Measurements from ENCODE around the gene SEMA6C. TPM values are rescaled to one million over a fixed set of nuclear protein-coding genes. Genes with fewer than 3 reads are reported as not detected.

SEMA6C gene
- total and polyA plus RNA-seq, 4 donors = 10.2 to 47.8 (median 25.5) TPM

DNA sequence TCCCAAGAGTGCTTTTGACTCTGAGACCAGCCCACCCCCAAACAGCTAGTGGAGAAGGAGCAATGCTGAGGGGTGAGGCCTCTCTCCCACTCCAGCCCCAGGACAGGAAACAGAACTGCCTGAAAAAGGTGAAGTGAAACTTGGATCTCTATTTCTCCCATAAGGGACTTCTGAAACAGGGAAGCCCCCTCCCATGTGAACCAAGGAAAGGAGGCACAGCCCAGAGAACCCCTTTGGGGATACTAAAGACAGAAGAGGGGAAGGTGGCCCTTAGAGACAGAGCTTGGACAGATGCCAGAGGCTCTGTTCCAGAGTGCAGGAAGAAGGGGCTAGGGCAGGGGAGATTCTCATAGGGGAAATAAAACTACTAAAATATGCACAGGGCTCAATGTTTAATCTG lies 12.9 kb upstream of the SEMA6C start:
- Histone ChIP-seq H3K36me3 (ENCODE audit: control insufficient read depth, insufficient read depth, low read length) (peaks cover 45% of the 10 kb centered on the region), H3K27me3 (ENCODE audit: control insufficient read depth, insufficient read depth, low read length) (no peaks in the 10 kb centered on the region), H3K4me3 (ENCODE audit: low read depth, low read length) (no peak overlapping the region), H3K9me3 (ENCODE audit: control insufficient read depth, insufficient read depth, low read length) (no peaks in the 10 kb centered on the region), H3K4me1 (ENCODE audit: control insufficient read depth, insufficient read depth, low read length) (no peaks in the 10 kb centered on the region), H3K27ac (ENCODE audit: low read depth, low read length) (no peak overlapping the region)
- no peak for DNase-seq (ENCODE audit: low read depth in 4 of 6, low spot score in 6 of 6)

DNA sequence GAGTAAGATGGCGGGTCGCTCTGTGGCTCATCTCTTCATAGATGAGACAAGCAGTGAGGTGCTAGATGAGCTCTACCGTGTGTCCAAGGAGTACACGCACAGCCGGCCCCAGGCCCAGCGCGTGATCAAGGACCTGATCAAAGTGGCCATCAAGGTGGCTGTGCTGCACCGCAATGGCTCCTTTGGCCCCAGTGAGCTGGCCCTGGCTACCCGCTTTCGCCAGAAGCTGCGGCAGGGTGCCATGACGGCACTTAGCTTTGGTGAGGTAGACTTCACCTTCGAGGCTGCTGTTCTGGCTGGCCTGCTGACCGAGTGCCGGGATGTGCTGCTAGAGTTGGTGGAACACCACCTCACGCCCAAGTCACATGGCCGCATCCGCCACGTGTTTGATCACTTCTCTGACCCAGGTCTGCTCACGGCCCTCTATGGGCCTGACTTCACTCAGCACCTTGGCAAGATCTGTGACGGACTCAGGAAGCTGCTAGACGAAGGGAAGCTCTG lies 12.4 kb upstream of the SEMA6C start:
- H3K4me3 ChIP-seq (ENCODE audit: low read depth, low read length) = no peak overlapping the region
- no peaks in the 10 kb centered on the region for H3K4me1 ChIP-seq (ENCODE audit: control insufficient read depth, insufficient read depth, low read length)
- H3K27me3 ChIP-seq (ENCODE audit: control insufficient read depth, insufficient read depth, low read length) = no peaks in the 10 kb centered on the region
- H3K27ac ChIP-seq (ENCODE audit: low read depth, low read length) = no peak overlapping the region
- WGBS (ENCODE audit: insufficient coverage) = 92% methylated on average over 22 of the region's 22 CpGs
- no peak for DNase-seq (ENCODE audit: low read depth in 4 of 6, low spot score in 6 of 6)
- no peaks in the 10 kb centered on the region for H3K9me3 ChIP-seq (ENCODE audit: control insufficient read depth, insufficient read depth, low read length)
- peaks cover 45% of the 10 kb centered on the region for H3K36me3 ChIP-seq (ENCODE audit: control insufficient read depth, insufficient read depth, low read length)

DNA sequence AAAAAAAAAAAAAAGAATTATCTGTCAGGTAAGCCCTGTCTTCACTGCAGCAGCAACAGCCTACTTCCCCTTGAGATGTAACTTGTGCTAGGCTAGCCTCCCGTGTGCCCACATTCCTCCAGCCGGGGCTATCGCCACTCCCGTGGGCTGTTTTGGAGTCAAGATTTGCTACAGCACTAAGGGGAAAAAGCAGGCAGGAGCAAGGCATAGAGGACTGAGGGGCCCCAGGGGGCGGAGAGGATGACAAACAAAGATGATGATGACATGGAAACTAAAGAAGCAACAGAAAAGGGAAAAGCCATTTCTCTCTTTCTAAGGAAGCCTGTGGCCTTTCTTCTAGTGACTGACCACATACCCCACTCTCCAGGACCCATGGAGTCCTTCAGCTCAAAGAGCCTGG lies 11.9 kb upstream of the SEMA6C start:
- Histone ChIP-seq H3K36me3 (ENCODE audit: control insufficient read depth, insufficient read depth, low read length) (peaks cover 45% of the 10 kb centered on the region), H3K4me1 (ENCODE audit: control insufficient read depth, insufficient read depth, low read length) (no peaks in the 10 kb centered on the region), H3K9me3 (ENCODE audit: control insufficient read depth, insufficient read depth, low read length) (no peaks in the 10 kb centered on the region), H3K27me3 (ENCODE audit: control insufficient read depth, insufficient read depth, low read length) (no peaks in the 10 kb centered on the region), H3K27ac (ENCODE audit: low read depth, low read length) (no peak overlapping the region), H3K4me3 (ENCODE audit: low read depth, low read length) (no peak overlapping the region)
- DNase-seq (ENCODE audit: low read depth in 4 of 6, low spot score in 6 of 6) = no peak
- WGBS (ENCODE audit: insufficient coverage) = 78% methylated on average over 4 of the region's 5 CpGs

DNA sequence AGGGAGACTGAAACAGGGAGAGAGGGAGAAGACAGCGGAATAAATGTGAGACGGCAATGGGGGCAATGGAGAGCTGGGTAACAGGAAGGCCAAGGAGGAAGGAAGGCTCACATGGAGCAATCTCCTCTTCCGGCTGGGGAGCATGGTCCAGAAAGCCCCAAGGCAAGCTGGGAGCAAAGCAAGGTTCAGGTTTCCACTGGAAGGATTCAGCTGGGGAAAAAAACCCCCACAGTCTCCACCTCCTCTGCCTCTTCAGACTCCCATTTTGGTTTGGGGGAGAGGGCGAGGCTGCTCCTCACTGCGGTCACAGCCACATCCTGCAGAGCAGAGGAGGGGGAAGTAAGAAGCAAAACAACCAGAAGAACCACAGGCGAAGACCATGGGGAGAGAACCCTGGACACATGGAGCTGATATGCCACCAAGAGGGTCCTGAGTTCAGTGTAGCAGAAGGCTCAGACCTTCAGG lies 10.7 kb upstream of the SEMA6C start:
- Histone ChIP-seq H3K27ac (ENCODE audit: low read depth, low read length) (no peak overlapping the region), H3K4me3 (ENCODE audit: low read depth, low read length) (peak overlapping the region; percentile 5), H3K4me1 (ENCODE audit: control insufficient read depth, insufficient read depth, low read length) (no peaks in the 10 kb centered on the region), H3K27me3 (ENCODE audit: control insufficient read depth, insufficient read depth, low read length) (no peaks in the 10 kb centered on the region), H3K36me3 (ENCODE audit: control insufficient read depth, insufficient read depth, low read length) (peaks cover 45% of the 10 kb centered on the region), H3K9me3 (ENCODE audit: control insufficient read depth, insufficient read depth, low read length) (no peaks in the 10 kb centered on the region)
- WGBS (ENCODE audit: insufficient coverage) = 85% methylated on average over 6 of the region's 6 CpGs
- DNase-seq (ENCODE audit: low read depth in 4 of 6, low spot score in 6 of 6) = no peak

DNA sequence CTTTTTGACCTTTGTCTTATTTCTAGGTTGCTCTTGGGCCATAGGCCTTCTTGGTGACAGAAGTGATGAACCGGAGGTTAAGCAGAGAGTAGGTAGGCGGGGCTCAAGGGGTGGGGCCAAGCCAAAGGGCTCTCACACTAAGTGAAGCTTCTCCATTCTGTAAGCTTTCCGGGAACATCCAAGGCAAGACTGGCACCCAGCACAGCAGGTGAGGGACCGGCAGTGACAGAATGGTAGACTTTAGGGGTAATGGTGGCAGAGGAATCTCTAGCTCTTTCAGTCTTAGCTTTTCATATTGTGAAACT lies 10.0 kb upstream of the SEMA6C start, which contains the start of gene TNFAIP8L2:
Gene TNFAIP8L2, plus strand, starts transcription at position 135 of the 305 bp plus-strand sequence. CDS start 2,049 bp downstream, outside the sequence.
- no peaks in the 10 kb centered on the region for H3K4me1 ChIP-seq (ENCODE audit: control insufficient read depth, insufficient read depth, low read length)
- H3K27me3 ChIP-seq (ENCODE audit: control insufficient read depth, insufficient read depth, low read length) = no peaks in the 10 kb centered on the region
- no peak for DNase-seq (ENCODE audit: low read depth in 4 of 6, low spot score in 6 of 6)
- 78% methylated on average over 4 of the region's 4 CpGs for WGBS (ENCODE audit: insufficient coverage)
- no peak within 1 kb of the TSS for H3K27ac ChIP-seq (ENCODE audit: low read depth, low read length)
- H3K9me3 ChIP-seq (ENCODE audit: control insufficient read depth, insufficient read depth, low read length) = no peaks in the 10 kb centered on the region
- peaks cover 41% of the 10 kb centered on the region for H3K36me3 ChIP-seq (ENCODE audit: control insufficient read depth, insufficient read depth, low read length)
- peak within 1 kb of the TSS; percentile 5 for H3K4me3 ChIP-seq (ENCODE audit: low read depth, low read length)

DNA sequence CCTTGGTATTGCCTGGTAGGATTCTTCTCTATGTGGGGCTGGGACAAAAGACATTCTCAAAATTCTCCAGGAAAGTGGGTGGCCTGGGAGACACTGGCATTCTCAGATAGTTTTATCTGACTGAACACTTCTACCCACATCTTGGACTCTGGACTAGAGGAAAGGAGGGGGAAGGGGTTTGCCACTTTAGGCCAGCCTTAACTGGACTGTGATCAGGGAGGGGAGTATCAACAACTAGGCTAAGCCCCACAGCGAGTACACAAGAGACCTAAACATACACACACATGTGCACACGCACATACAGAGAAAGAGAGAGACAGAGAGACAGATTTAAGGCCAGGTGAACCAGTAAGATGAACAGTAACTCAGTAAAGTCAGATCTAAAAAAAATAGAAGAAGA lies 1.2 kb upstream of the SEMA6C start:
- H3K36me3 ChIP-seq (ENCODE audit: control insufficient read depth, insufficient read depth, low read length) = peaks cover 10% of the 10 kb centered on the region
- H3K9me3 ChIP-seq (ENCODE audit: control insufficient read depth, insufficient read depth, low read length) = no peaks in the 10 kb centered on the region
- no peaks in the 10 kb centered on the region for H3K27me3 ChIP-seq (ENCODE audit: control insufficient read depth, insufficient read depth, low read length)
- no peak overlapping the region for H3K27ac ChIP-seq (ENCODE audit: low read depth, low read length)
- H3K4me1 ChIP-seq (ENCODE audit: control insufficient read depth, insufficient read depth, low read length) = peaks cover 42% of the 10 kb centered on the region
- DNase-seq (ENCODE audit: low read depth in 4 of 6, low spot score in 6 of 6) = no peak
- no peak overlapping the region for H3K4me3 ChIP-seq (ENCODE audit: low read depth, low read length)
- WGBS (ENCODE audit: insufficient coverage) = no CpG with 5 or more reads among the region's 2 CpGs

DNA sequence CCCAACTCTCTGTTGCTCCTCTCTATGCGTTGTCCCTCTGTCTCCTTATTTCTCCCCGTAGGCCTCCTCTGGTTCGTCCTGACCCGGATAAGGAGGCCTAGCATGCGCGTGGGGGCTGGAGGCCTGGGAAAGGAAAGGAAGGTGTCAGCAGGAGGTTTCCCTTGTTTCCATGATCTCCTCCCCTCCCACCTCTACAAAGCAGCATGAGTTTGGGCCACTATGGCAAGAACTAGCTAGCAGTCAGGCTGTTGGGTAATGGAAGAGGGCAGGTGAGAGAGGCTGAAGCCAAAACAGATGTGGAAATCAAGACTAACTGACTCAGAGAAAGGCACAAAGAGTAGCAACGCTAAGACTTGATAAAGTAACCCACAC lies 687 bp upstream of the SEMA6C start:
- H3K4me3 ChIP-seq (ENCODE audit: low read depth, low read length) = peak overlapping the region; percentile 61
- no peak for DNase-seq (ENCODE audit: low read depth in 4 of 6, low spot score in 6 of 6)
- no peaks in the 10 kb centered on the region for H3K27me3 ChIP-seq (ENCODE audit: control insufficient read depth, insufficient read depth, low read length)
- H3K9me3 ChIP-seq (ENCODE audit: control insufficient read depth, insufficient read depth, low read length) = no peaks in the 10 kb centered on the region
- H3K4me1 ChIP-seq (ENCODE audit: control insufficient read depth, insufficient read depth, low read length) = peaks cover 47% of the 10 kb centered on the region
- H3K36me3 ChIP-seq (ENCODE audit: control insufficient read depth, insufficient read depth, low read length) = peaks cover 15% of the 10 kb centered on the region
- H3K27ac ChIP-seq (ENCODE audit: low read depth, low read length) = peak overlapping the region; percentile 69
- 25% methylated on average over 1 of the region's 7 CpGs for WGBS (ENCODE audit: insufficient coverage)

DNA sequence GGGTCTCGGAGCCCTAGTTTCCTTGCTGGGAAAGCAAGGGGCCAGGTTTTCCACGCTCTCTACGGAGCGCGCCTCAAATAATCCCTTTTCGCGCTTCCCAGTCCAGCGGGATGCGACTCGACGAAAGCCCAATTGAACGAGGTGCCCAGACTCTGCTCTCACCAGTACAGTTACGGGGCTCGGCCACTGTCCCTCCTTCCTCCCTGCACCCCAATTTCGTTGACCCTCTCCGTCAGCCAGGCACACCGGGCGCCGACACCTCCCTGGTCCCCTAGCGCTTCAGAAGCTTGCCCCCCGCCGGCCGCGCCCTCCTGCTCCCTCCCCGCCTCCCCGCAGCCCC lies 389 bp downstream of the SEMA6C start:
- no peak for DNase-seq (ENCODE audit: low read depth in 4 of 6, low spot score in 6 of 6)
- Histone ChIP-seq H3K4me3 (ENCODE audit: low read depth, low read length) (peak overlapping the region; percentile 61), H3K36me3 (ENCODE audit: control insufficient read depth, insufficient read depth, low read length) (peaks cover 25% of the 10 kb centered on the region), H3K4me1 (ENCODE audit: control insufficient read depth, insufficient read depth, low read length) (peaks cover 47% of the 10 kb centered on the region), H3K27me3 (ENCODE audit: control insufficient read depth, insufficient read depth, low read length) (no peaks in the 10 kb centered on the region), H3K9me3 (ENCODE audit: control insufficient read depth, insufficient read depth, low read length) (no peaks in the 10 kb centered on the region), H3K27ac (ENCODE audit: low read depth, low read length) (peak overlapping the region; percentile 65)
- under 1% methylated on average over 26 of the region's 26 CpGs for WGBS (ENCODE audit: insufficient coverage)

DNA sequence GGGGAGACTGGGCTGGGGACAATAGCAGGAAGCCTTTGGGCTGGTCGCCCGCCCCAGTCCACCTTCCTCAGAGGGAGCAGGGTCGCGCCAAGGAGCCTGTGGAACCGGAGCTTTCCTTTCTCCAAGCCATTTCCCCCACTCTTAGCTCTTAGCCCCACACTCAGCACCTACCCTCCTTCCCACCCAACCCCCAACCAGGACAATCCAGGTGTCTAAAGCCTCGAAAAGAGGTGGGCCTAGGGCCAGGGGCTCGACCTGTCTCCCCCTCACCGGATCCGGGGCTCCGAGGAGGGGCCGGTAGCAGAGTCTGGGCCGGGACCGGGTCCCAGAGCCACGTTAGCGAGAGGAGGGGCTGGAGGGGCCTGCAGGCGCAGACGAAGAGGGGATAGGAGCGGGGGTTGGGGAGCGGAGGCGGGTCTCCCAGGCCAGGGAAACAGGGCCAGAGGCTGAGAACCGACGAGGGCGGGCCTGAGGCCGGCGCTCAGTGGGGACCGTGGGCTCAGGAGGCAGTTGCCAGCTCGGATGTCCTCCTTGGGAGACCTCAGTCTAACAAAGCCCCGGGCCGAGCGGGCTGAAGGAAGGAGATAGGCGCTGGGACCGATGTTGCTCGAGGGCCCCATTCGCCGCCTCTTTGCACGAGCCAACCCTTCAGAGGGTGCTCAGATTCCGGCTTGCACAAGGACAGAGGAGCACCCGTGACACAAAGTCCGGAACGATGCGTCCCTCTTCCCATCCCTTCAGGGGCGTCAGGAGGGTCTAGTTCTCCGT lies 943 bp downstream of the SEMA6C start:
- WGBS (ENCODE audit: insufficient coverage) = 4% methylated on average over 41 of the region's 43 CpGs
- peak in 2 of 6 donors; percentile 60 for DNase-seq (ENCODE audit: low read depth in 4 of 6, low spot score in 6 of 6)

More for the DNA sequence above, 943 bp downstream of the SEMA6C start:
- peak overlapping the region; percentile 61 for H3K4me3 ChIP-seq (ENCODE audit: low read depth, low read length)
- H3K27ac ChIP-seq (ENCODE audit: low read depth, low read length) = peak overlapping the region; percentile 65
- H3K36me3 ChIP-seq (ENCODE audit: control insufficient read depth, insufficient read depth, low read length) = peaks cover 26% of the 10 kb centered on the region
- no peaks in the 10 kb centered on the region for H3K27me3 ChIP-seq (ENCODE audit: control insufficient read depth, insufficient read depth, low read length)
- no peaks in the 10 kb centered on the region for H3K9me3 ChIP-seq (ENCODE audit: control insufficient read depth, insufficient read depth, low read length)
- peaks cover 47% of the 10 kb centered on the region for H3K4me1 ChIP-seq (ENCODE audit: control insufficient read depth, insufficient read depth, low read length)

Data from spinal cord (tissue), 10 donors.